Measurements from ENCODE around the gene XYLT1.

DNA sequence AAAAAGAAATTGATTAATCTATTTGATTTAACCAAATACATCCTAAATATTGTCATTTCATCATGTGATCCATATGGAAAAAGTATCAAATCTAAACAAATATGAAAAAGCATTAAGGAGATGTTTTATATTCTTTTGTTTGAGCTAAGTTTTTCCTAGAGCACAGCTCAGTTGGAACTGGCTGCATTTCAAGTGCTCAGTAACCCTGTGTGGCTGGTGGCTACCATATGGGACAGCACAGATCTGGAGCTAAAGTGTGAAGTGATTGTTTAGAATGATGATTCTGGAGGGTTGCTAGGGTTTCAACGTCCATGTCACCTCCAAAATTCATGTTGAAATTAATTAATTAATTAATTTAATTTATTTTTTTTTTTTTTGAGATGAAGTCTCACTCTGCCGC, 137.5 kb downstream of the XYLT1 start:
- TF ChIP-seq, protein P1, sequence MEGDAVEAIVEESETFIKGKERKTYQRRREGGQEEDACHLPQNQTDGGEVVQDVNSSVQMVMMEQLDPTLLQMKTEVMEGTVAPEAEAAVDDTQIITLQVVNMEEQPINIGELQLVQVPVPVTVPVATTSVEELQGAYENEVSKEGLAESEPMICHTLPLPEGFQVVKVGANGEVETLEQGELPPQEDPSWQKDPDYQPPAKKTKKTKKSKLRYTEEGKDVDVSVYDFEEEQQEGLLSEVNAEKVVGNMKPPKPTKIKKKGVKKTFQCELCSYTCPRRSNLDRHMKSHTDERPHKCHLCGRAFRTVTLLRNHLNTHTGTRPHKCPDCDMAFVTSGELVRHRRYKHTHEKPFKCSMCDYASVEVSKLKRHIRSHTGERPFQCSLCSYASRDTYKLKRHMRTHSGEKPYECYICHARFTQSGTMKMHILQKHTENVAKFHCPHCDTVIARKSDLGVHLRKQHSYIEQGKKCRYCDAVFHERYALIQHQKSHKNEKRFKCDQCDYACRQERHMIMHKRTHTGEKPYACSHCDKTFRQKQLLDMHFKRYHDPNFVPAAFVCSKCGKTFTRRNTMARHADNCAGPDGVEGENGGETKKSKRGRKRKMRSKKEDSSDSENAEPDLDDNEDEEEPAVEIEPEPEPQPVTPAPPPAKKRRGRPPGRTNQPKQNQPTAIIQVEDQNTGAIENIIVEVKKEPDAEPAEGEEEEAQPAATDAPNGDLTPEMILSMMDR (IDR thresholded peaks at IDR 0.05 in 2 of 3, conservative IDR thresholded peaks at IDR 0.05 in 1 of 3; ENCODE audit: insufficient read depth in 2 of 3, low read depth in 1 of 3, low read length in 3 of 3), result no peak
- TF ChIP-seq EHMT2 (IDR thresholded peaks at IDR 0.05) (no peak), ZNF311 (CRISPR knock-in tag; IDR thresholded peaks at IDR 0.05) (no peak), TCFL5 (CRISPR knock-in tag; conservative IDR thresholded peaks at IDR 0.05) (no peak), TOE1 (IDR thresholded peaks at IDR 0.05; ENCODE audit: borderline replicate concordance) (no peak), TOE1 (CRISPR knock-in tag; IDR thresholded peaks at IDR 0.05; ENCODE audit: borderline replicate concordance, low read depth) (no peak), TCF3 (CRISPR knock-in tag; IDR thresholded peaks at IDR 0.05) (no peak), KDM4B (IDR thresholded peaks at IDR 0.05; ENCODE audit: borderline replicate concordance in 2 of 2, low read depth in 1 of 2) (no peak), ZNF436 (CRISPR knock-in tag; IDR thresholded peaks at IDR 0.05) (no peak)

Measured in K562 (cell line).